AG10803 (cell line): Measurements from ENCODE around the gene NMNAT3.
A peak's percentile ranks its signal among the peaks of the same experiment; 100 is the strongest.

Source experiments
- DNase-seq: peaks from one replicate; pipeline ENCODE4 v3.0.0; 2010; ENCODE audit warnings: low read depth
- H3K4me3 ChIP-seq: 2 replicates; pipeline ENCODE4 v1.5.1; 2011; ENCODE audit warnings: mild to moderate bottlenecking, low read length, control low read depth
- TF ChIP-seq, protein P1 (sequence below): conservative IDR thresholded peaks from 2 replicates; pipeline ENCODE4 v1.5.1; 2011; ENCODE audit warnings: mild to moderate bottlenecking, low read length, control low read depth, inconsistent platforms

NMNAT3 gene

GRCh38 chr3:139639662-139640061, 38.1 kb downstream of the NMNAT3 start:
- TF ChIP-seq, protein P1, sequence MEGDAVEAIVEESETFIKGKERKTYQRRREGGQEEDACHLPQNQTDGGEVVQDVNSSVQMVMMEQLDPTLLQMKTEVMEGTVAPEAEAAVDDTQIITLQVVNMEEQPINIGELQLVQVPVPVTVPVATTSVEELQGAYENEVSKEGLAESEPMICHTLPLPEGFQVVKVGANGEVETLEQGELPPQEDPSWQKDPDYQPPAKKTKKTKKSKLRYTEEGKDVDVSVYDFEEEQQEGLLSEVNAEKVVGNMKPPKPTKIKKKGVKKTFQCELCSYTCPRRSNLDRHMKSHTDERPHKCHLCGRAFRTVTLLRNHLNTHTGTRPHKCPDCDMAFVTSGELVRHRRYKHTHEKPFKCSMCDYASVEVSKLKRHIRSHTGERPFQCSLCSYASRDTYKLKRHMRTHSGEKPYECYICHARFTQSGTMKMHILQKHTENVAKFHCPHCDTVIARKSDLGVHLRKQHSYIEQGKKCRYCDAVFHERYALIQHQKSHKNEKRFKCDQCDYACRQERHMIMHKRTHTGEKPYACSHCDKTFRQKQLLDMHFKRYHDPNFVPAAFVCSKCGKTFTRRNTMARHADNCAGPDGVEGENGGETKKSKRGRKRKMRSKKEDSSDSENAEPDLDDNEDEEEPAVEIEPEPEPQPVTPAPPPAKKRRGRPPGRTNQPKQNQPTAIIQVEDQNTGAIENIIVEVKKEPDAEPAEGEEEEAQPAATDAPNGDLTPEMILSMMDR = no peak
- H3K4me3 ChIP-seq = no peak overlapping the region
- no peak for DNase-seq

DNA sequence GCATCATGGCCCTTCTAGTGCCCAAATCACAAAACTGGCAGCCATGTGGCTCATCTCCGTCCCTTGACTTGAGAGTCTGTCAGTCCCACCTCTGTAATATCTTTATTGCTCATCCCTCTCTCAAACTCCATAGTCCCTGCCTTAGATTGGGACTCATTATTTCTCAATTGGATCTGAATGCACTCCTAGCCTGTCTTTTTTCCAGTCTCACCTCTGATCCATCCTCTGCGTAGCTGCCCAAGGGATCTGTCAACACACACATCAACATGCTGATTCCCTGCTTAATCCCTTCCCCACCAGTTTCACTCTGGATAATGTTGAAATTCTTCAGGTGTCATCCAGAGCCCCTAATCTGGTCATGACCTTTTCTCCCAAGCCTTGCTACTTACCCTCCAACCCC, 39.3 kb downstream of the NMNAT3 start:
- DNase-seq = no peak
- no peak overlapping the region for H3K4me3 ChIP-seq
- TF ChIP-seq, protein P1 = no peak

GRCh38 chr3:139636511-139636910, 41.3 kb downstream of the NMNAT3 start:
- H3K4me3 ChIP-seq = no peak overlapping the region
- DNase-seq = no peak
- TF ChIP-seq, protein P1 = no peak

DNA sequence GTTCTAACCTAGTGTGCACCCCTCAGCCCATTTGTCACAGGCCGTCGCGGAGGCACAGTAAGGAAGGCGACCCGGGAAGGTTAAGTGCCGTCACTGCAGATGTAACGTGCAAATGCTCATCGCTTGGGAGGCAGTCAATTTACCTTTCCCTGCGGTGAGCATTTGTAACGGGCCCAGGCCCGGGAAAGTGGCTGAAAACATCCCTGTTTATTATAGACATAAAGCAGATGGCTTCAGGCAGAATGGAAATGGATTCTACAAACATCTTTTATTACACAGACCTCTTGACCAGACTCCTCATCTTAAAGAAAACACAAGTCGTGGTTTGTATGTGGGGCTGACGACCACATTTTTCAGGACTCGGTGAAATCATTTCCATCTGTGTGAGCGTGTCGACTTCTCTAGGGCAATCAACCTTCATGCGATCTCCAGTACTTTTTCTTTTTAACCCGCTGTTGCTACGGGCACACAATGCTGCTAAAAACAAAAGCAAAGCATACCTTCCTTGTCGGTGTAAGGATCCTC, 43.6 kb downstream of the NMNAT3 start:
- TF ChIP-seq, protein P1 = no peak
- DNase-seq = no peak

DNA sequence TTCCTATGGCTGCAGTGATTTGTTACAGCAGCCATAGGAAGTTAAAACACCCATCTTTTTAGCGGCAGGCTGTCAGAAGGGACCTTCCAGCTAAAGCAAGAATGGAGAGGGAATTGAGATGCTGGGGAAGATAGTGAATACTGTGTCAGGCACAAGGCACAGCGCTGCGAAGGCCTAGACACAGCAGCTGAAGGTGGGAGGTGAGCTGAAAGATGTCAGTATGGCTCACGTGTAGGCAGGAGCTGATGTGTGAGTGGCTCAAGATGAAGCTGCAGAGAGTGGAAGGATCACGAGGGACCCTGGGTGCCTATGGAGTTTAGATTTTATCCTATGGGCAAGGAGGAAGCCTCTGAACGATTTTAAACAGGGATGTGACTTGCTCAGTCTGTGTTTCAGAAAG, 44.3 kb downstream of the NMNAT3 start:
- no peak for DNase-seq
- TF ChIP-seq, protein P1 = no peak
- H3K4me3 ChIP-seq = no peak overlapping the region

More for the DNA sequence above, 43.6 kb downstream of the NMNAT3 start:
- no peak overlapping the region for H3K4me3 ChIP-seq

DNA sequence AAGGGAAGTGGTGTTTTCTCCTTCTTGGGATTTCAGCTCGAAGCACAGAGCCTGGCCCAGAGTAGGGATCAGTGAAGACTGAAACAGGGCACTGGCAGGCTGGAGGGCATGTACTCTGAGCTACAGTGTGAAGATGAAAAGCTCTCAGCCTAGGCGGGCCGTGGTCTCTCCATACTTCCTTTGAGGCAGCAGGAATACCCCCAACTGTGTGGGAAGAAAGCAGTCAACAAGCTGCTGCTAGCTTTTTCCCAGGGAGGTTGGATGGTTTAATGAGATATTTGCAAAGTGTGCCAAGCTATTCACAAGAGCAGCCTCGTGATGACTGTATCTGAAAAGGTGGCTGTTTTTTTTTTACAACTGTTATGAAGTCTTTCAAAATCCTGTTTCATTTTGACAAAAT, 47.2 kb downstream of the NMNAT3 start:
- H3K4me3 ChIP-seq = no peak overlapping the region
- TF ChIP-seq, protein P1 = no peak
- no peak for DNase-seq

DNA sequence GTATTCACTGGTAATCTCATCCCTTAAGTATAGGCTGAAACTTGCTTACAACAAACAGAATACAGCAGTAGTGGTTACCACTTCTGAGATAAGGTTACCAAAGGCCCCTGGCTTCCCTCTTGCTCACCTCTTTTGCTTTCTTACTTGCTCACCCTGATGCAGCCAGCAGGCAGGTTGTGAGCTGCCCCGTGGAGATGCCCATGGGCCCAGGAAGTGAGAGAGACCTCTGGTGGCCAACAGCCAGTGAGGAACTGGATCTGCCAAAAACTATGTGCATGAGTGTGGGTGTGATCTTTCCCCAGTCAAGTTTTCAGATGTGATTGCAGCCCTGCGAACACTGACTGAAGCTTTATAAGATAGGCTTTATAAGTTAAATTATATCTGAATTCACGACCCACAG, 48.7 kb downstream of the NMNAT3 start:
- TF ChIP-seq, protein P1 = peak; percentile 28; the same call in 1 of the 2 replicates
- peak; percentile 2 for DNase-seq
- no peak overlapping the region for H3K4me3 ChIP-seq
